Measurements from ENCODE around the gene LIN52.

Gene LIN52

GRCh38 chr14:74194506-74195274 is 109.9 kb downstream of the LIN52 start:
- DNase-seq, result no peak

- DNase-seq, result no peak
Measured at GRCh38 chr14:74195623-74196022, 110.9 kb downstream of the LIN52 start.

- DNase-seq, result no peak
Measured at GRCh38 chr14:74198441-74199234, 113.9 kb downstream of the LIN52 start.

- peak in 1 of 4 experiments; percentile 2 for DNase-seq
Measured at GRCh38 chr14:74202113-74202512, 117.4 kb downstream of the LIN52 start.

- DNase-seq, result no peak
Measured at GRCh38 chr14:74203639-74204038, 118.9 kb downstream of the LIN52 start.

GRCh38 chr14:74204491-74204890 is 119.7 kb downstream of the LIN52 start:
- DNase-seq, result no peak

GRCh38 chr14:74205882-74206281 is 121.1 kb downstream of the LIN52 start:
- no peak for DNase-seq

- peak in 2 of 4 experiments; percentile 21 to 22 for DNase-seq
Measured at GRCh38 chr14:74207943-74208342, 123.2 kb downstream of the LIN52 start.

GRCh38 chr14:74208642-74209041 is 123.9 kb downstream of the LIN52 start:
- no peak for DNase-seq

GRCh38 chr14:74211945-74212580 is 127.3 kb downstream of the LIN52 start:
- DNase-seq, result no peak

GRCh38 chr14:74213907-74214803 is 129.4 kb downstream of the LIN52 start:
- no peak for DNase-seq

- no peak for DNase-seq
Measured at GRCh38 chr14:74216671-74217070, 131.9 kb downstream of the LIN52 start.

GRCh38 chr14:74217672-74218448 is 133.1 kb downstream of the LIN52 start:
- peak; percentile 69 to 87 (median 83) for DNase-seq

- no peak for DNase-seq
Measured at GRCh38 chr14:74218462-74218861, 133.7 kb downstream of the LIN52 start.

- DNase-seq, result no peak
Measured at GRCh38 chr14:74219277-74220205, 134.8 kb downstream of the LIN52 start.

GRCh38 chr14:74220991-74221390 is 136.2 kb downstream of the LIN52 start:
- DNase-seq, result no peak

GRCh38 chr14:74221741-74222140 is 137.0 kb downstream of the LIN52 start:
- no peak for DNase-seq

- no peak for DNase-seq
Measured at GRCh38 chr14:74223016-74223415, 138.3 kb downstream of the LIN52 start.

GRCh38 chr14:74231784-74232183 is 147.0 kb downstream of the LIN52 start:
- DNase-seq, result no peak

- no peak for DNase-seq
Measured at GRCh38 chr14:74235017-74235416, 150.3 kb downstream of the LIN52 start.
